HG03196 (cell line): Measurements from ENCODE around the gene NPPC.

ENCODE experiments used
- ATAC-seq: cut with Tn5 transposase; IDR thresholded peaks from one replicate; pipeline ENCODE4 v1.9.1; 2021; ENCODE audit not compliant: unreplicated experiment

The NPPC gene

GRCh38 chr2:231935815-231936214, 9.6 kb upstream of the NPPC start:
- ATAC-seq = no peak

GRCh38 chr2:231935207-231935524, 9.0 kb upstream of the NPPC start:
- ATAC-seq = no peak

- no peak for ATAC-seq
These were observed 8.4 kb upstream of the NPPC start for GRCh38 chr2:231934441-231935206.

- no peak for ATAC-seq
These were observed 7.8 kb upstream of the NPPC start for GRCh38 chr2:231933916-231934401.

GRCh38 chr2:231932985-231933915, 7.1 kb upstream of the NPPC start:
- no peak for ATAC-seq

- ATAC-seq = no peak
These were observed 6.4 kb upstream of the NPPC start for GRCh38 chr2:231932711-231932970.

GRCh38 chr2:231931481-231931915, 5.3 kb upstream of the NPPC start:
- ATAC-seq = no peak

- no peak for ATAC-seq
These were observed 4.5 kb upstream of the NPPC start for GRCh38 chr2:231930593-231931281.

- no peak for ATAC-seq
These were observed 3.9 kb upstream of the NPPC start for GRCh38 chr2:231929961-231930592.

- ATAC-seq = no peak
These were observed 2.9 kb upstream of the NPPC start for GRCh38 chr2:231928901-231929725.

GRCh38 chr2:231928481-231928880, 2.3 kb upstream of the NPPC start:
- no peak for ATAC-seq

- no peak for ATAC-seq
These were observed 1.3 kb upstream of the NPPC start for GRCh38 chr2:231927566-231927890.

- ATAC-seq = no peak
These were observed 767 bp upstream of the NPPC start for GRCh38 chr2:231926761-231927565.

GRCh38 chr2:231925303-231926179, 655 bp downstream of the NPPC start:
- no peak for ATAC-seq

GRCh38 chr2:231924889-231925275, 1.3 kb downstream of the NPPC start:
- no peak for ATAC-seq

- ATAC-seq = no peak
These were observed 2.0 kb downstream of the NPPC start for GRCh38 chr2:231923951-231924888.

GRCh38 chr2:231923010-231923344, 3.2 kb downstream of the NPPC start:
- no peak for ATAC-seq
